PC-3 (cell line): ENCODE results near the gene ETS1.

Source experiments
- CTCF ChIP-seq: fragments of 300-600 bp; sonication (generic); conservative IDR thresholded peaks from 2 replicates; pipeline ENCODE4 v1.5.1; 2017; ENCODE audit warnings: antibody characterized with exemption, low read depth, mild to moderate bottlenecking, low read length
- EZH2 ChIP-seq: fragments of 300-600 bp; sonication (generic); IDR thresholded peaks from one replicate; pipeline ENCODE4 v1.6.1; 2017; ENCODE audit warnings: antibody characterized with exemption, mild to moderate bottlenecking, low read length; ENCODE audit not compliant: unreplicated experiment
- EZH2phosphoT487 ChIP-seq: fragments of 300-600 bp; sonication (generic); IDR thresholded peaks from 2 replicates; pipeline ENCODE4 v1.6.1; 2018; ENCODE audit warnings: mild to moderate bottlenecking, antibody characterized with exemption, low read length, borderline replicate concordance

DNA sequence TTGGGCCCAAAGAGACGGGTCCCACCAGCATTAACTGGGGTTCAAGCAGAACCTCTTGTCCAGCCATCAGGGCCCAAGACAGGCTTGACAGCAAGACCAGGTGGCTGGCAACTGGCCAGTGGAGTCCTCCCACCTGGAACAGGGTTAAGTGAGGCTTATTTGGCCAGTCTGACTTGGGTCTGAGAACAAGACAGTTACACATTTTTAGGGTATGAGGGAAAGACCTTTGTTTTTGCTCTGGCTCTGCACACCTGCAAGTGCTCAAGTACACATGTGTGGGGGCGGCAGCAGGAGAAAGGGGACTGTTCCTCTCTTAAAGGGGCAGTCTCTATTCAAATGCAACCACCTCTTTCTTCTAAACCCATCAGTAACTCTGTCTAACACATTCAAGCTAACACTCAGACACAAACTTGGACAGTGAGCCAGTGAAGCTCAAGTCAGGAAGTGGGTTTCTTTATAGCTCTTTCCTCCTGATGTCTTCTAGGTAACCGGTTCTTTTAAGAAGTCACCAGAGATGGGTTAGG is 116.2 kb downstream of the ETS1 start:
- TF ChIP-seq CTCF (no peak), EZH2phosphoT487 (no peak), EZH2 (no peak)
